ENCODE measurements around the gene HSD17B13.

The HSD17B13 gene

DNA sequence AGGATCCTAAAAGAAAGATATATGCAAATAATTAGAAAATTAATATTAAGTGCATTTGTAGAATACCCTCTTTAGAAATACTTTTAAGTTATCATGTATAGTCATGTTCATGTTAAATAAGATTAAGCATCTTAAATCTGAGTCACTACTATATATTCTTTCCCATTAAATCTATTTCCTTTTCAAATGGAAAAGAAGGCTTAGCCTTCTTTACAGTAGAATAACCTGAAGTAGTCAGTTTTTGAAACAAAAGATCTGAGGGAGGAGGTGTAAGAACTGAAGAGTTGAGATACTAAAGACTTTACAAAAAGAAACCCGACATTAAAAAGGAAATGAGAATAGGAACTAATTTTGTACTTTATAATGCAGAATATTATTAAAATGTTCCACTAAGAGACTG, 14.7 kb upstream of the HSD17B13 start:
- TF ChIP-seq, protein P1, sequence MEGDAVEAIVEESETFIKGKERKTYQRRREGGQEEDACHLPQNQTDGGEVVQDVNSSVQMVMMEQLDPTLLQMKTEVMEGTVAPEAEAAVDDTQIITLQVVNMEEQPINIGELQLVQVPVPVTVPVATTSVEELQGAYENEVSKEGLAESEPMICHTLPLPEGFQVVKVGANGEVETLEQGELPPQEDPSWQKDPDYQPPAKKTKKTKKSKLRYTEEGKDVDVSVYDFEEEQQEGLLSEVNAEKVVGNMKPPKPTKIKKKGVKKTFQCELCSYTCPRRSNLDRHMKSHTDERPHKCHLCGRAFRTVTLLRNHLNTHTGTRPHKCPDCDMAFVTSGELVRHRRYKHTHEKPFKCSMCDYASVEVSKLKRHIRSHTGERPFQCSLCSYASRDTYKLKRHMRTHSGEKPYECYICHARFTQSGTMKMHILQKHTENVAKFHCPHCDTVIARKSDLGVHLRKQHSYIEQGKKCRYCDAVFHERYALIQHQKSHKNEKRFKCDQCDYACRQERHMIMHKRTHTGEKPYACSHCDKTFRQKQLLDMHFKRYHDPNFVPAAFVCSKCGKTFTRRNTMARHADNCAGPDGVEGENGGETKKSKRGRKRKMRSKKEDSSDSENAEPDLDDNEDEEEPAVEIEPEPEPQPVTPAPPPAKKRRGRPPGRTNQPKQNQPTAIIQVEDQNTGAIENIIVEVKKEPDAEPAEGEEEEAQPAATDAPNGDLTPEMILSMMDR (conservative IDR thresholded peaks at IDR 0.05; ENCODE audit: low read length), result no peak
- no peak for DNase-seq (ENCODE audit: low read depth)
- no peak overlapping the region for H3K4me3 ChIP-seq (ENCODE audit: low read length)

DNA sequence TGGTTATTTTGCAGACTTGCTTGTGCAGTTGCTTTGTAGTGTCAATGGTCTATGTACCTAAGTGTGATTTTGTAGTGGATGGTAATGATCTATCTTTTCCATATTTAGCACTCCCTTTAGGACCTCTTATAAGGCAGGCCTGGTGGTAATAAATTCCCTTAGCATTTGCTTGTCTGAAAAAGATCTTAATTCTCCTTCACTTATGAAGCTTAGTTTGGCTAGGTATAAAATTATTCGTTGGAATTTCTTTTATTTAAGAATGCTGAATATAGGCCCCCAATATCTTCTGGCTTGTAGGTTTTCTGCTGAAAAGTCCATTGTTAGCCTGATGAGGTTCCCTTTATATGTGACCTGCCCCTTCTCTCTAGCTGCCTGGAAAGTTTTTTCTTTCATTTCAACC, 10.6 kb upstream of the HSD17B13 start:
- DNase-seq (ENCODE audit: low read depth), result no peak
- TF ChIP-seq, protein P1 (conservative IDR thresholded peaks at IDR 0.05; ENCODE audit: low read length), result no peak

DNA sequence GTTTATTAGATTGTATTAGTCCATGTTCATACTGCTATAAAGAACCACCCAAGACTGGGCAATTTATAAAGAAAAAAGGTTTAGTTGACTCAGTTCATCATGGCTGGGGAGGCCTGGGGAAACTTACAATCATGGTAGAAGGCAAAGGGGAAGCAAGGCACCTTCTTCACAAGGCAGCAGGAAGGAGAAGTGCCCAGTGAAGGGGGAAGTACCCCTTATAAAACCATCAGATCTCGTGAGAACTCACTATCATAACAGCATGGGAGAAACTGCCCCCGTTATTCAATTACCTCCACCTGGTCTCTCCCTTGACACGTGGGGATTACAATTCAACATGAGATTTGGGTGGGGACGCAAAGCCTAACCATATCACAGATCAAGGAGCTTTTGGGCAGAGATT, 8.1 kb upstream of the HSD17B13 start:
- TF ChIP-seq, protein P1 (conservative IDR thresholded peaks at IDR 0.05; ENCODE audit: low read length), result no peak
- no peak overlapping the region for H3K4me3 ChIP-seq (ENCODE audit: low read length)
- DNase-seq (ENCODE audit: low read depth), result no peak

More for the DNA sequence above, 10.6 kb upstream of the HSD17B13 start:
- no peak overlapping the region for H3K4me3 ChIP-seq (ENCODE audit: low read length)

DNA sequence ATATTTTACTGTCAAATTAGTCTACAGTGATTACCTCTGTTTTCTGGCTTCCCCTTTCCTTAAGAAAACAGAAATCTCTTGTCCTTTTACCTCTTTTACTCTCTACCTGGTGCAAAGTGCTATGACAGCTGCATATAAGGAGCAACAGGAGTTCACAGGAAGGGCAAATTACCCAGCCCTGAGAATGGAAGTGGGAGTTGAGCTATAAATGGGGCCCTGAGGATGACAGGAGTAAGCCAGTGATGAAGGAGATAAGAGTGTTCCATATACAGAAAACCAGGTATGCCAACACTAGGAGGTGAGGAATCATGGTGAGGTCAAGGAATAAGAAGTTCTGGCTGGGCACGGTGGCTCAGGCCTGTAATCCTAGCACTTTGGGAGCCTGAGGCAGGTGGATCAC, 4.5 kb upstream of the HSD17B13 start:
- TF ChIP-seq, protein P1 (conservative IDR thresholded peaks at IDR 0.05; ENCODE audit: low read length), result no peak
- DNase-seq (ENCODE audit: low read depth), result no peak
- no peak overlapping the region for H3K4me3 ChIP-seq (ENCODE audit: low read length)

DNA sequence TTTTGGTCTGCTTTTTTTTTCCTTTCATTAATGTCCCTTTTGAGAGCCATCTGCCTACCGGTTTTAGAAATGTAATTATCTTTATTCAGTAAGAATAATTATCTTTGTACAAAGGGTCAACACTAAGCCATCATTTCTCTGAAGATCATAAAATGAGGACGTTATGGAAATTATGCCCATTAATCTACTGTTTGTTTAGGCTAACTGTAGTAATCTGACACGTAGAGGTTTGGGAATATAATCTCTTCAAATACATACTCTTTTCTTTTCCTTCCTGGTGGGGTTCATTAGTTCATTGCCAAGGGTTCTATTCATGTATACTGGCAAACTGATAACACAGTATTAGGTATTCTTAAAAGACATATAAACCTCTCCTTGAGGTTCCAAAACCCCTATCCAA, 3.8 kb upstream of the HSD17B13 start:
- H3K4me3 ChIP-seq (ENCODE audit: low read length), result no peak overlapping the region
- TF ChIP-seq, protein P1 (conservative IDR thresholded peaks at IDR 0.05; ENCODE audit: low read length), result no peak
- no peak for DNase-seq (ENCODE audit: low read depth)

DNA sequence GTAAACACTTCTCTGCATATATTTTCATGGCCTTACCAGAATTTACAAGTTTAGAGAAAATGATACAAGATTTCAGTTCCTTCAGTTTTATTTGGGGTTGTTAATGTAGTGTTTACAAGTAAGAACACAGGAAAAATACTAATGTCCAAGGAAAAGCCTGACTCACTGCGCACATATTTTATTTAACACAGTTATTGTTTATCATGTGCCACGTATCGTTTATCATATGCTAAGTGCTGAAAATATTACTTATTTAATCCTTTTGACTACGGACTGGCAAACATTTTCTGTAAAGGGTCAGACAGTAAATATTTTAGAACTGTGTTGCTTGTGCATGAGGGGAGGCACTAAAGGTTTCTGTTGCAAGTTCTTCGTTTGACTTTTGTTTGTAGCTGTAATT, 794 bp downstream of the HSD17B13 start:
- TF ChIP-seq, protein P1 (conservative IDR thresholded peaks at IDR 0.05; ENCODE audit: low read length), result no peak
- no peak overlapping the region for H3K4me3 ChIP-seq (ENCODE audit: low read length)
- no peak for DNase-seq (ENCODE audit: low read depth)

DNA sequence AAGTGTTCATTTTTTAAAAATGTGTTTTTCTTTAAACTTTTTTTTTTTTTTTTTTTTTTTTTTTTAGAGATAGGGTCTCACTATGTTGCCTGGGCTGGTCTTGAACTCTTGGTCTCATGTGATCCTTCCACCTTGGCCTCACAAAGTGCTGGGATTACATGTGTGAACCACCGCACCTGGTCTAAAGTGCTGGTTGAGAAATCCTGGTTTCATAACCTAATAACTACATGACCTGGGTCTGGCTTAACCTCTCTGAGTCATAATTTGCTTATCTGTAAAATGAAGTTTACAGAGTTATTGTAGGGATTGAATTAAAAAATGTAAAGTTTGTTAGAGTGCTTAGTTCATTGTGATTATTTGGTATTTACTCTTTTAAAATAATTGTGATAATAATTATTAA, 5.2 kb downstream of the HSD17B13 start:
- TF ChIP-seq, protein P1 (conservative IDR thresholded peaks at IDR 0.05; ENCODE audit: low read length), result no peak
- DNase-seq (ENCODE audit: low read depth), result no peak
- no peak overlapping the region for H3K4me3 ChIP-seq (ENCODE audit: low read length)
